Measurements from ENCODE around the gene C2orf66. TPM values are rescaled to one million over a fixed set of nuclear protein-coding genes. Genes with fewer than 3 reads are reported as not detected.

The C2orf66 gene
- polyA plus RNA-seq, 1 donor (not counting 4 experiments of a cell fraction or from before 2014, with no cell fraction given) = 2.9 TPM

DNA sequence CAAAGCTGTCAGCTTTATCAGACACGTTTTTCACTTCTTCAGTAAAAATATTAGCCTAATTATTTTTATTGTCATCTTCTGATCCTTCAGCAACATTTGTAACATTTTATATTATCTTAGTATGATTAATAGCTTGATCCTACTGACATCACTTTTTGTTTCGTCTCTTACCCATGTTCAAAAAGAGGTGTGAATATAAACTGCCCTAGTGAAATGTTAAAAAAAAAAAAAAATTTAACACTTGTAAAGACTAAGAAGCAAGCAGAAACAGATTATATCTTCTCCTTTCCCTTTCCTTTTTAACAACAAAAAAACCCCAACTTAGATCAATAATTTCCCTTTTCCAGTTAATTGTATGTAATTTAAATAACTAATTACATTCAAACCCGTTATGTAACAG, 36.2 kb upstream of the C2orf66 start:
- Histone ChIP-seq H3K36me3 (ENCODE audit: control insufficient read depth in 2 of 2, extremely low read depth in 1 of 2, insufficient read depth in 2 of 2, low read length in 2 of 2) (peaks cover 0 to 2% of the 10 kb centered on the region in 2 experiments), H3K4me2 (ENCODE audit: control insufficient read depth, extremely low read depth, insufficient read depth, low read depth, low read length) (no peak overlapping the region), H3K79me2 (ENCODE audit: control insufficient read depth, insufficient read depth, low read length) (no peaks in the 10 kb centered on the region), H3K4me3 (ENCODE audit: control insufficient read depth in 2 of 3, extremely low read depth in 1 of 3, insufficient read depth in 2 of 3, low read depth in 1 of 3, low read length in 3 of 3) (no peak overlapping the region), H3K4me1 (ENCODE audit: control insufficient read depth, extremely low read depth, insufficient read depth, low read length) (no peaks in the 10 kb centered on the region), H3K9ac (ENCODE audit: control insufficient read depth, extremely low read depth, insufficient read depth, low read length) (no peak overlapping the region), H3K27ac (ENCODE audit: control insufficient read depth, insufficient read depth, low read length) (no peak overlapping the region), H2AFZ (ENCODE audit: control insufficient read depth, low read length) (no peak overlapping the region), H3K9me3 (ENCODE audit: control insufficient read depth, low read depth, low read length) (no peaks in the 10 kb centered on the region), H3K27me3 (ENCODE audit: control insufficient read depth, extremely low read depth, insufficient read depth, low read length) (no peaks in the 10 kb centered on the region), H4K20me1 (ENCODE audit: control insufficient read depth, extremely low read depth, insufficient read depth, low read length) (no peaks in the 10 kb centered on the region), H3K9me1 (ENCODE audit: control insufficient read depth, extremely low read depth, insufficient read depth, low read length) (no peaks in the 10 kb centered on the region)
- dilution Hi-C loops (cut with MboI; ENCODE audit: extremely low pct_ligation_motif_present, low sequenced_read_pairs) = no loop called here
- FAIRE-seq = no peak
- no peak for DNase-seq (ENCODE audit: low read depth, low spot score)
- no peak for TF ChIP-seq EZH2 (IDR thresholded peaks at IDR 0.05; ENCODE audit: low read length)

- H3K4me2 ChIP-seq (ENCODE audit: control insufficient read depth, extremely low read depth, insufficient read depth, low read depth, low read length) = no peak overlapping the region
- H3K27me3 ChIP-seq (ENCODE audit: control insufficient read depth, extremely low read depth, insufficient read depth, low read length) = no peaks in the 10 kb centered on the region
- TF ChIP-seq, protein P1, sequence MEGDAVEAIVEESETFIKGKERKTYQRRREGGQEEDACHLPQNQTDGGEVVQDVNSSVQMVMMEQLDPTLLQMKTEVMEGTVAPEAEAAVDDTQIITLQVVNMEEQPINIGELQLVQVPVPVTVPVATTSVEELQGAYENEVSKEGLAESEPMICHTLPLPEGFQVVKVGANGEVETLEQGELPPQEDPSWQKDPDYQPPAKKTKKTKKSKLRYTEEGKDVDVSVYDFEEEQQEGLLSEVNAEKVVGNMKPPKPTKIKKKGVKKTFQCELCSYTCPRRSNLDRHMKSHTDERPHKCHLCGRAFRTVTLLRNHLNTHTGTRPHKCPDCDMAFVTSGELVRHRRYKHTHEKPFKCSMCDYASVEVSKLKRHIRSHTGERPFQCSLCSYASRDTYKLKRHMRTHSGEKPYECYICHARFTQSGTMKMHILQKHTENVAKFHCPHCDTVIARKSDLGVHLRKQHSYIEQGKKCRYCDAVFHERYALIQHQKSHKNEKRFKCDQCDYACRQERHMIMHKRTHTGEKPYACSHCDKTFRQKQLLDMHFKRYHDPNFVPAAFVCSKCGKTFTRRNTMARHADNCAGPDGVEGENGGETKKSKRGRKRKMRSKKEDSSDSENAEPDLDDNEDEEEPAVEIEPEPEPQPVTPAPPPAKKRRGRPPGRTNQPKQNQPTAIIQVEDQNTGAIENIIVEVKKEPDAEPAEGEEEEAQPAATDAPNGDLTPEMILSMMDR (optimal IDR thresholded peaks at IDR 0.05 in 1 of 3, IDR thresholded peaks at IDR 0.05 in 1 of 3, conservative IDR thresholded peaks at IDR 0.05 in 1 of 3; ENCODE audit: extremely low read depth in 1 of 3, insufficient read depth in 2 of 3, low read length in 3 of 3) = no peak
- TF ChIP-seq EZH2 (IDR thresholded peaks at IDR 0.05; ENCODE audit: low read length) = no peak
- FAIRE-seq (no peak), DNase-seq (ENCODE audit: low read depth, low spot score) (no peak)
- no peak overlapping the region for H3K4me3 ChIP-seq (ENCODE audit: control insufficient read depth in 2 of 3, extremely low read depth in 1 of 3, insufficient read depth in 2 of 3, low read depth in 1 of 3, low read length in 3 of 3)
- no peak overlapping the region for H3K27ac ChIP-seq (ENCODE audit: control insufficient read depth, insufficient read depth, low read length)
- H3K79me2 ChIP-seq (ENCODE audit: control insufficient read depth, insufficient read depth, low read length) = no peaks in the 10 kb centered on the region
- H3K9me3 ChIP-seq (ENCODE audit: control insufficient read depth, low read depth, low read length) = no peaks in the 10 kb centered on the region
- H3K4me1 ChIP-seq (ENCODE audit: control insufficient read depth, extremely low read depth, insufficient read depth, low read length) = peaks cover 7% of the 10 kb centered on the region
- dilution Hi-C loops (cut with MboI; ENCODE audit: extremely low pct_ligation_motif_present, low sequenced_read_pairs) = no loop called here
- H4K20me1 ChIP-seq (ENCODE audit: control insufficient read depth, extremely low read depth, insufficient read depth, low read length) = no peaks in the 10 kb centered on the region
- no peak overlapping the region for H2AFZ ChIP-seq (ENCODE audit: control insufficient read depth, low read length)
- no peaks in the 10 kb centered on the region for H3K9me1 ChIP-seq (ENCODE audit: control insufficient read depth, extremely low read depth, insufficient read depth, low read length)
- H3K9ac ChIP-seq (ENCODE audit: control insufficient read depth, extremely low read depth, insufficient read depth, low read length) = no peak overlapping the region
- peaks cover 1 to 5% of the 10 kb centered on the region in 2 experiments for H3K36me3 ChIP-seq (ENCODE audit: control insufficient read depth in 2 of 2, extremely low read depth in 1 of 2, insufficient read depth in 2 of 2, low read length in 2 of 2)
Measured at GRCh38 chr2:196840171-196840570, 31.0 kb upstream of the C2orf66 start.

GRCh38 chr2:196839574-196839973, 30.4 kb upstream of the C2orf66 start:
- Histone ChIP-seq H3K4me2 (ENCODE audit: control insufficient read depth, extremely low read depth, insufficient read depth, low read depth, low read length) (no peak overlapping the region), H3K79me2 (ENCODE audit: control insufficient read depth, insufficient read depth, low read length) (no peaks in the 10 kb centered on the region), H3K27me3 (ENCODE audit: control insufficient read depth, extremely low read depth, insufficient read depth, low read length) (no peaks in the 10 kb centered on the region), H3K4me3 (ENCODE audit: control insufficient read depth in 2 of 3, extremely low read depth in 1 of 3, insufficient read depth in 2 of 3, low read depth in 1 of 3, low read length in 3 of 3) (no peak overlapping the region), H4K20me1 (ENCODE audit: control insufficient read depth, extremely low read depth, insufficient read depth, low read length) (no peaks in the 10 kb centered on the region), H3K4me1 (ENCODE audit: control insufficient read depth, extremely low read depth, insufficient read depth, low read length) (peaks cover 7% of the 10 kb centered on the region), H2AFZ (ENCODE audit: control insufficient read depth, low read length) (no peak overlapping the region), H3K9ac (ENCODE audit: control insufficient read depth, extremely low read depth, insufficient read depth, low read length) (no peak overlapping the region), H3K9me3 (ENCODE audit: control insufficient read depth, low read depth, low read length) (no peaks in the 10 kb centered on the region), H3K36me3 (ENCODE audit: control insufficient read depth in 2 of 2, extremely low read depth in 1 of 2, insufficient read depth in 2 of 2, low read length in 2 of 2) (peaks cover 1 to 5% of the 10 kb centered on the region in 2 experiments), H3K27ac (ENCODE audit: control insufficient read depth, insufficient read depth, low read length) (no peak overlapping the region), H3K9me1 (ENCODE audit: control insufficient read depth, extremely low read depth, insufficient read depth, low read length) (no peaks in the 10 kb centered on the region)
- dilution Hi-C loops (cut with MboI; ENCODE audit: extremely low pct_ligation_motif_present, low sequenced_read_pairs) = no loop called here
- TF ChIP-seq, protein P1 (optimal IDR thresholded peaks at IDR 0.05 in 1 of 3, IDR thresholded peaks at IDR 0.05 in 1 of 3, conservative IDR thresholded peaks at IDR 0.05 in 1 of 3; ENCODE audit: extremely low read depth in 1 of 3, insufficient read depth in 2 of 3, low read length in 3 of 3) = no peak
- no peak for TF ChIP-seq EZH2 (IDR thresholded peaks at IDR 0.05; ENCODE audit: low read length)
- FAIRE-seq (no peak), DNase-seq (ENCODE audit: low read depth, low spot score) (no peak)

Measured in keratinocyte (primary cell).